ENCODE results near the gene OSBPL8. TPM values are rescaled to one million over a fixed set of nuclear protein-coding genes. Genes with fewer than 3 reads are reported as not detected.

OSBPL8 gene
- total and polyA plus RNA-seq, 2 of the 8 experiments (the other 6 are each of a cell fraction or from before 2014, with no cell fraction given), result 10.9 to 81.1 TPM

GRCh38 chr12:76410781-76411180 is 148.8 kb downstream of the OSBPL8 start (continued):
- TF ChIP-seq HDAC2 (IDR thresholded peaks at IDR 0.05; ENCODE audit: borderline replicate concordance in 1 of 2, low read depth in 2 of 2, low read length in 2 of 2), result no peak
- no peak for TF ChIP-seq TCF12 (IDR thresholded peaks at IDR 0.05; ENCODE audit: low read depth, low read length)
- TF ChIP-seq SRF (IDR thresholded peaks at IDR 0.05; ENCODE audit: low read depth, low read length), result no peak
- no peak for TF ChIP-seq MAFK (IDR thresholded peaks at IDR 0.05; ENCODE audit: low read depth, low read length)

Data from H1 (cell line).